Activated CD8-positive, alpha-beta memory T cell treated with anti-CD3 and anti-CD28 coated beads, Interleukin-2, amount 50 U/mL, for 48 hours (primary cell): ENCODE results near the gene CTPS1.

Source experiments
- DNase-seq: peaks from one replicate; pipeline ENCODE4 v3.0.0-alpha.2; 2020

Gene CTPS1

GRCh38 chr1:40971966-40972365 lies 7.5 kb upstream of the CTPS1 start:
- DNase-seq, result no peak

DNA sequence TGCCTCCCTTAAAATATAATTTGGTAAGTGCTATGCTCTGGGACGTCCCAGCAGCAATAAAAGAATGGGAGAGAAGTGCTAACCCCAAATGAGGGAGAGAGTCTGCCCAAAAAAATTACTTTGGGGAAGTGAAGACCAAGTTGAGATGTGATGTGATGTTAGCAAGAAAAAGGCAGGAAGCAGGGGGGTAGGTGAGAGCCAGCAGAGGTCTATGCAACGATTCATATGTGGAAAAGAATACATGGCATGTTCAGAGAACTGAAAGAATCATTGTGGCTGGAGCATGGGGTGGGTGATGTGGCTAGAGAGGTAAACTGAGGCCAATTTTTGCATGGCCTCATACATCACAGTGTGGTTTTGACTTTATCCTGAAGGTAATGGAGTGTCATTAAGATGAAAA lies 5.6 kb upstream of the CTPS1 start:
- DNase-seq, result no peak

GRCh38 chr1:40974945-40975344 lies 4.6 kb upstream of the CTPS1 start:
- no peak for DNase-seq

GRCh38 chr1:40976952-40977690 lies 2.4 kb upstream of the CTPS1 start:
- DNase-seq, result no peak

GRCh38 chr1:40977716-40978115 lies 1.8 kb upstream of the CTPS1 start:
- DNase-seq, result no peak

- no peak for DNase-seq
Observed at GRCh38 chr1:40978886-40979240, 633 bp upstream of the CTPS1 start.

DNA sequence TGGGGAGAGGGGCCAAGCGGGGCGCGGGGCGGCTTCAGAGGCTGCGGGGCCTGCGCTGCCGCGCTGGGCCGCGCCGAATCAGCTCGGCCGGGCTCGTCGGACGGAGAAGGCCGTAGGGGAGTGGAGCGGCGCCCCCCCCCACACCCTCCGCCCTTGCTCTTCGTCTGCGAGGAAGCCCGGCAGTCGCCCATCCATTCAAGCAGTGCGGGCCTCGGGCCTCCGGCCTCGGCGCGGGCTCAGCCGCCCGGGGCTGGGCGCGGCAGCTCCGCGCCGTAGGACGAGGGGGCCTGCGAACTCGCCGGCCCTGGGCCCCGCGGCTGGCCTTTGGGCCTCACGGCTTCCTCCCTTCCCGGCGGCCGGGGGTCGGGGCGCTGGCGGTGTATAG lies 564 bp downstream of the CTPS1 start:
- no peak for DNase-seq

GRCh38 chr1:40980453-40981121 lies 1.1 kb downstream of the CTPS1 start:
- peak; percentile 77 for DNase-seq

DNA sequence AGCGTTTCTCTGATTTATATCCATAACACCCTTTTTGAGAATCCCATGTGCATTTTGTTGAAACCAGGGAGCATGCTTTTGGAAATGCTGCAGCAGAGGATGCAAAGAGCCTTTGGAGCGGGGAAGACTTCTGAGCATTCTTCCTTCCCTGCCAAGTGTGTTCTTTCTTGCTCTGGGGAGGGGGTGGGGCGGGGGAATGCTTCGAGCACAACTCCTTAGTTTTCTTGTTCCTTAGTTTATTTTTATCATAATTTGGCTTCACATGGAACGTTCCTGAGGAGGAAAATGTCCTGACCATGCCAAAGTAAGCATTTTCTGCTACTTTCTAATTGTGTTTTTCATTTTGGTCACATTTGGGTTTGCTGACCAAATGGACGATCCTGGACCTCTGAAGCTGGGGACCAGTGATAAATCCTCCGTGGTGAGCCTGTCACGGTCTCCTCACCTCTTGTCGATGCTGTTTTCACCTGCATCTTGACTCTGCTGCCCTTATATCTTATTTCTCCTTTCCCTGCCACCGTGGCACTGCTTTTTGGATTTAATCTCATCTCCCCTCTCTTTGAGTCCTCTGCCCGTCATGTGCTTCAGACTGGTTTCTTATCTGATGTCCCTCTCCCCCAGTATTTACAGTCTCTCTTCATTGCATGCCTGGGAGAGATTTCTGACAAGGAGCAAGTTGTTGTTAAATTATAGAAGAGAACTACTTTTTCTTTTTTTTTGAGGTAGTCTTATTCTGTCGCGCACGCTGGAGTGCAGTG lies 2.4 kb downstream of the CTPS1 start:
- no peak for DNase-seq

DNA sequence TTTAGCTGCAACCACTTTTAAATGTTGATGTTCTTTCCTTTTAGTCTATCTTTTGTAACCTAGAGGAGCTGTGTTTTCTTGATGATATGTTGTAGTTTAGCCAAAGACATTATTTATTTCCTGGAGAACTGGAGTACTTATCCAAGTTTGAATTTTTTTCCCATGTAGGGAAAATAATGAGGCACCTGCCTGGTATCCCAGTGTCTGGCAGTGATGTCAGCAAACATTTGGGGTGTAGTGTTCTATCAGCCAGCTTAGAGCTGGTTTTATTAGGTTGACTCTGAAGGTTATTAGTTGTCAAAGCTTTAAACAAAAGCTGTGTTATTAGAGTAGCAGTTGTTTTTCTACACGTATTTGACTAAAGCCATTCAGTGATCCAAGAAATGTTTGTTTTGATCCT lies 3.2 kb downstream of the CTPS1 start:
- no peak for DNase-seq

DNA sequence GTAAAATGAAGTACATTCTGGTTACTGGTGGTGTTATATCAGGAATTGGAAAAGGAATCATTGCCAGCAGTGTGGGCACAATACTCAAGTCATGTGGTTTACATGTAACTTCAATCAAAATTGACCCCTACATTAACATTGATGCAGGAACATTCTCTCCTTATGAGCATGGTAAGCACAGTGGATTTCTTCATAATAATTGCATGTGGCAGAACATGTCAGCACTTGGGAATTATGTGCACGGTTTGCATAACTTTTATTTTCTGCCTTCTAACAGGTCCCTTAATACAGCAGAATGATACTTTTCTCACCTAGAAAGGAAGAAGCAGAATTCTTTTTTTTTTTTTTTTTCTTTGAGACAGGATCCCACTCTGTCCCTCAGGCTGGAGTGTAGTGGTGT lies 3.8 kb downstream of the CTPS1 start:
- DNase-seq, result no peak

GRCh38 chr1:40984066-40984465 lies 4.6 kb downstream of the CTPS1 start:
- DNase-seq, result no peak

- no peak for DNase-seq
Observed at GRCh38 chr1:40984531-40984930, 5.0 kb downstream of the CTPS1 start.

GRCh38 chr1:40985161-40985560 lies 5.7 kb downstream of the CTPS1 start:
- DNase-seq, result no peak

GRCh38 chr1:40985875-40986274 lies 6.4 kb downstream of the CTPS1 start:
- DNase-seq, result no peak

- no peak for DNase-seq
Observed at GRCh38 chr1:40986328-40986783, 6.9 kb downstream of the CTPS1 start.

DNA sequence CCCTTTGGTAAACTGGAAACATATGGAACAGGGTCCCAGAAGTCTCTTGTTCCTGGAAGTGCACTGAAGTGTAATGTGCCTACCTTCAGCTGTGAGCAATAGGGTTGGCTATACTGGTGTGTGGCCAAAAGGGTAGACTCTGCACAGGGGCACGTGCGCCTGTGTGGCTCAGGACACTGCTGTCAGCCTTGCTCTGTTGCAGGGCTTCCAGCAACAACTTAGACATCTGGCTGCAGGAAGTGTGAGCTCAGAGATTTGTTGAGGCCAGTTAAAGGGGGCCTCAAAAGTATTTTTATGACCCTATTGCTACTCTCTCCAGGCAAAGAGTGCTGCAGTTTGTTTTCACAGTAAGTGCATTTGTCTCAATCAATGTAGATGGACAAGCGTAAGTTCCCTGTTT lies 7.5 kb downstream of the CTPS1 start:
- no peak for DNase-seq

GRCh38 chr1:40987439-40988276 lies 8.2 kb downstream of the CTPS1 start:
- no peak for DNase-seq

- DNase-seq, result no peak
Observed at GRCh38 chr1:40988280-40988679, 8.8 kb downstream of the CTPS1 start.

- no peak for DNase-seq
Observed at GRCh38 chr1:40989066-40989465, 9.6 kb downstream of the CTPS1 start.

- no peak for DNase-seq
Observed at GRCh38 chr1:40997096-40997495, 17.6 kb downstream of the CTPS1 start.

DNA sequence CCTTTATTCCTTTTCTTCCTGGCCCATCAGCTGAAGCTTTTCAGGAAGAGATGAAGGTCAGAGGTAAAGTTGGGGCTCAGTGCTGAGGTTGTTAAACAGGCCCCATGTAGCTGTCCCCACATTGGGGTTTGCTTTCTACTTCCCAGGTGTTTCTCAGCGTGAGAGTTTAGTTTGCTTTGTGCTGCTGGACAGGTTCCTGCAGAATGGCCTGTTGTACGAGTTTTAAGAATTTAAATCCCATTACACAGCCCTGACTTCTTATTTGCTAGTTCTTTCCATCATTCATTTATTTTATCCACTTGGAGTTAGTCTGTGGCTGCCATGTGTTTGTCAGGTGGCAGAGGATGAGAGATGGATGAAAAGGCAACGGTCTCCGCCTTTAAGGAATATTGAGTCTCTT lies 19.2 kb downstream of the CTPS1 start:
- DNase-seq, result no peak

GRCh38 chr1:41003127-41003639 lies 23.7 kb downstream of the CTPS1 start:
- no peak for DNase-seq
